Stimulated activated CD4-positive, alpha-beta T cell treated with anti-CD3 and anti-CD28 coated beads, Interleukin-15, amount 100 ng/mL, for 24 hours (primary cell): ENCODE measurements around the gene FUZ.
"Not testable (repeated sequence)": the region's sequence is repeated elsewhere in the genome, so short reads cannot be mapped to it uniquely, and the experiment has no call there.

Experiments used
- DNase-seq: peaks from one replicate; pipeline ENCODE4 v3.0.0-alpha.2; 2020

FUZ gene

GRCh38 chr19:49830766-49831165 lies 17.7 kb upstream of the FUZ start:
- DNase-seq = no peak

- no peak for DNase-seq
Measured at GRCh38 chr19:49829721-49830120, 16.6 kb upstream of the FUZ start.

GRCh38 chr19:49829200-49829599 lies 16.1 kb upstream of the FUZ start:
- no peak for DNase-seq

- DNase-seq = no peak
Measured at GRCh38 chr19:49827034-49827433, 13.9 kb upstream of the FUZ start.

- no peak for DNase-seq
Measured at GRCh38 chr19:49824662-49825061, 11.6 kb upstream of the FUZ start.

- DNase-seq = no peak
Measured at GRCh38 chr19:49823472-49823871, 10.4 kb upstream of the FUZ start.

- DNase-seq = no peak
Measured at GRCh38 chr19:49820125-49820524, 7.0 kb upstream of the FUZ start.

- not testable (repeated sequence) for DNase-seq
Measured at GRCh38 chr19:49819452-49820115, 6.5 kb upstream of the FUZ start.

- DNase-seq = no peak
Measured at GRCh38 chr19:49818649-49819370, 5.7 kb upstream of the FUZ start.

GRCh38 chr19:49817964-49818648 lies 5.0 kb upstream of the FUZ start, which contains the start of gene MED25:
Gene MED25, plus strand, starts transcription at chr19:49818289. Its CDS starts 53 bp downstream, at chr19:49818342.
- peak; percentile 88 for DNase-seq

- no peak for DNase-seq
Measured at GRCh38 chr19:49816590-49816989, 3.5 kb upstream of the FUZ start.

- no peak for DNase-seq
Measured at GRCh38 chr19:49814010-49814409, 918 bp upstream of the FUZ start.

GRCh38 chr19:49812452-49812996 lies 568 bp downstream of the FUZ start:
- DNase-seq = no peak

GRCh38 chr19:49811328-49811727 lies 1.8 kb downstream of the FUZ start:
- DNase-seq = no peak

- DNase-seq = no peak
Measured at GRCh38 chr19:49809941-49810389, 3.1 kb downstream of the FUZ start.

- peak; percentile 63 for DNase-seq
Measured at GRCh38 chr19:49809160-49809940, 3.7 kb downstream of the FUZ start.

- peak; percentile 90 for DNase-seq
Measured at GRCh38 chr19:49808711-49809159, 4.4 kb downstream of the FUZ start.

GRCh38 chr19:49807904-49808675 lies 5.0 kb downstream of the FUZ start:
- no peak for DNase-seq

GRCh38 chr19:49807058-49807903 lies 5.8 kb downstream of the FUZ start:
- no peak for DNase-seq

- no peak for DNase-seq
Measured at GRCh38 chr19:49806620-49806959, 6.5 kb downstream of the FUZ start.
